WTC11 (cell line): Measurements from ENCODE around the gene TBR1.

Source experiments
- CTCF ChIP-seq: fragments of 200-600 bp; IDR thresholded peaks from 2 replicates; pipeline ENCODE4 v1.8.0; 2022; ENCODE audit warnings: antibody characterized with exemption
- FOXP1 ChIP-seq: sonication (generic); formaldehyde crosslinking; IDR thresholded peaks from 2 replicates; pipeline ENCODE4 v1.8.0; 2022; ENCODE audit warnings: missing genetic modification reagents, mild to moderate bottlenecking, moderate library complexity, borderline replicate concordance
- GABPB1 ChIP-seq: sonication (generic); formaldehyde crosslinking; IDR thresholded peaks from 2 replicates; pipeline ENCODE4 v1.8.1; 2023; ENCODE audit warnings: mild to moderate bottlenecking, missing genetic modification reagents
- MAX ChIP-seq: sonication (generic); formaldehyde crosslinking; IDR thresholded peaks from 2 replicates; pipeline ENCODE4 v1.8.0; 2022; ENCODE audit warnings: mild to moderate bottlenecking, missing genetic modification reagents
- MXD4 ChIP-seq: fragments of 250-450 bp; sonication (Bioruptor Pico); IDR thresholded peaks from 2 replicates; pipeline ENCODE4 v1.8.0; 2021; ENCODE audit warnings: mild to moderate bottlenecking, moderate library complexity, borderline replicate concordance
- SP1 ChIP-seq: sonication (generic); formaldehyde crosslinking; conservative IDR thresholded peaks from 2 replicates; pipeline ENCODE4 v1.8.1; 2022; ENCODE audit warnings: missing genetic modification reagents
- STAT6 ChIP-seq: sonication (generic); formaldehyde crosslinking; conservative IDR thresholded peaks from 2 replicates; pipeline ENCODE4 v1.8.1; 2023; ENCODE audit warnings: mild to moderate bottlenecking, low read depth, missing genetic modification reagents, moderate library complexity
- TCF7 ChIP-seq: sonication (generic); formaldehyde crosslinking; IDR thresholded peaks from 2 replicates; pipeline ENCODE4 v1.8.0; 2022; ENCODE audit warnings: mild to moderate bottlenecking, low read depth, missing genetic modification reagents, moderate library complexity
- ZBTB43 ChIP-seq: sonication (generic); formaldehyde crosslinking; IDR thresholded peaks from 2 replicates; pipeline ENCODE4 v1.8.1; 2023; ENCODE audit warnings: mild to moderate bottlenecking, missing genetic modification reagents
- TF ChIP-seq, protein P1 (sequence below): sonication (generic); formaldehyde crosslinking; IDR thresholded peaks from 2 replicates; pipeline ENCODE4 v1.8.1; 2023; ENCODE audit warnings: mild to moderate bottlenecking, missing genetic modification reagents, moderate library complexity

GRCh38 chr2:161474920-161475319 lies 58.8 kb downstream of the TBR1 start:
- TF ChIP-seq SP1 (CRISPR knock-in tag) (no peak), CTCF (no peak), FOXP1 (CRISPR knock-in tag) (no peak), TCF7 (CRISPR knock-in tag) (no peak), MXD4 (no peak), GABPB1 (no peak), ZBTB43 (no peak), STAT6 (CRISPR knock-in tag) (no peak), MAX (no peak)
- TF ChIP-seq, protein P1, sequence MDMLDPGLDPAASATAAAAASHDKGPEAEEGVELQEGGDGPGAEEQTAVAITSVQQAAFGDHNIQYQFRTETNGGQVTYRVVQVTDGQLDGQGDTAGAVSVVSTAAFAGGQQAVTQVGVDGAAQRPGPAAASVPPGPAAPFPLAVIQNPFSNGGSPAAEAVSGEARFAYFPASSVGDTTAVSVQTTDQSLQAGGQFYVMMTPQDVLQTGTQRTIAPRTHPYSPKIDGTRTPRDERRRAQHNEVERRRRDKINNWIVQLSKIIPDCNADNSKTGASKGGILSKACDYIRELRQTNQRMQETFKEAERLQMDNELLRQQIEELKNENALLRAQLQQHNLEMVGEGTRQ, result no peak
